CD14-positive monocyte (primary cell): Measurements from ENCODE around the gene APOO. TPM values are rescaled to one million over a fixed set of nuclear protein-coding genes. Genes with fewer than 3 reads are reported as not detected.

Experiments used
- DNase-seq, 3 donors: peaks; one replicate each; pipeline ENCODE4 v3.0.0-alpha.2; 2011 to 2022
- H2AFZ ChIP-seq: 2 replicates; pipeline ENCODE4 v1.6.0; 2012; ENCODE audit warnings: mild to moderate bottlenecking, low read depth, low read length, inconsistent platforms; ENCODE audit not compliant: insufficient read depth, poor library complexity, severe bottlenecking
- H3K27ac ChIP-seq, 2 donors: 1 replicate in 1 of 2; 2 replicates in 1 of 2; pipeline ENCODE4 v1.5.1; 2012 to 2013; ENCODE audit warnings: low read length in 2 of 2, control low read depth in 1 of 2, inconsistent platforms in 1 of 2, low read depth in 1 of 2, mild to moderate bottlenecking in 1 of 2
- H3K27me3 ChIP-seq, 2 donors: one replicate each; pipeline versions ENCODE4 v1.6.0 to v1.6.1; 2011 to 2013; ENCODE audit warnings: low read length in 2 of 2; ENCODE audit not compliant: control insufficient read depth in 2 of 2, insufficient read depth in 2 of 2
- H3K36me3 ChIP-seq, 2 donors: replicated peaks in 1 of 2; 1 replicate in 1 of 2; 2 replicates in 1 of 2; pipeline versions ENCODE4 v1.5.1 to v1.6.1; 2012 to 2013; ENCODE audit warnings: low read length in 2 of 2, control low read depth in 1 of 2, inconsistent platforms in 1 of 2, mild to moderate bottlenecking in 1 of 2; ENCODE audit not compliant: insufficient read depth in 2 of 2, control insufficient read depth in 1 of 2
- H3K4me1 ChIP-seq, 2 donors: 1 replicate in 1 of 2; 2 replicates in 1 of 2; pipeline versions ENCODE4 v1.5.1 to v1.6.1; 2012 to 2013; ENCODE audit warnings: low read length in 2 of 2, control low read depth in 1 of 2, inconsistent platforms in 1 of 2, mild to moderate bottlenecking in 1 of 2, moderate library complexity in 1 of 2; ENCODE audit not compliant: insufficient read depth in 2 of 2, control insufficient read depth in 1 of 2
- H3K4me2 ChIP-seq: replicated peaks from 2 replicates; pipeline ENCODE3; 2012; ENCODE audit warnings: low read length, moderate library complexity, mild to moderate bottlenecking; ENCODE audit not compliant: poor library complexity, severe bottlenecking; ENCODE audit errors: extremely low read depth
- H3K4me3 ChIP-seq, 3 experiments: fragments of 200-600 bp in 1 of 3; sonication (generic) in 1 of 3; replicated peaks in 1 of 3; 1 replicate in 2 of 3; 2 replicates in 1 of 3; pipeline ENCODE4 v1.5.1; 2011 to 2013; ENCODE audit warnings: low read length in 3 of 3, mild to moderate bottlenecking in 3 of 3, control low read depth in 2 of 3, low read depth in 2 of 3, inconsistent platforms in 1 of 3, moderate library complexity in 1 of 3
- H3K79me2 ChIP-seq: 2 replicates; pipeline ENCODE4 v1.6.0; 2012; ENCODE audit warnings: mild to moderate bottlenecking, control low read depth, inconsistent platforms, low read length, moderate library complexity; ENCODE audit not compliant: insufficient read depth
- H3K9ac ChIP-seq: 2 replicates; pipeline ENCODE4 v1.6.0; 2017; ENCODE audit warnings: low read length, mild to moderate bottlenecking; ENCODE audit not compliant: insufficient read depth, poor library complexity, severe bottlenecking
- H3K9me3 ChIP-seq, 2 donors: replicated peaks in 1 of 2; 1 replicate in 1 of 2; 2 replicates in 1 of 2; pipeline versions ENCODE4 v1.5.1 to v1.6.1; 2012 to 2013; ENCODE audit warnings: low read length in 2 of 2, control low read depth in 1 of 2; ENCODE audit not compliant: control insufficient read depth in 1 of 2, insufficient read depth in 1 of 2
- H4K20me1 ChIP-seq: 2 replicates; pipeline ENCODE4 v1.6.0; 2012; ENCODE audit warnings: mild to moderate bottlenecking, low read length, control low read depth, moderate library complexity; ENCODE audit not compliant: insufficient read depth
- H3K27ac Mint-ChIP-seq, 7 donors: one replicate each; pipeline ENCODE4 v1.8.0; 2020; ENCODE audit warnings: mild to moderate bottlenecking in 7 of 7, mixed read lengths in 7 of 7, moderate library complexity in 6 of 7, inconsistent platforms in 2 of 7
- H3K27me3 Mint-ChIP-seq, 3 donors: one replicate each; pipeline ENCODE4 v1.8.0; 2021 to 2022; ENCODE audit warnings: low read depth in 3 of 3, mild to moderate bottlenecking in 3 of 3, mixed read lengths in 3 of 3, moderate library complexity in 3 of 3, inconsistent platforms in 1 of 3
- H3K36me3 Mint-ChIP-seq, 2 donors: one replicate each; pipeline ENCODE4 v1.8.0; 2020; ENCODE audit warnings: mixed read lengths in 2 of 2, inconsistent platforms in 1 of 2, mild to moderate bottlenecking in 1 of 2
- H3K4me1 Mint-ChIP-seq: one replicate; pipeline ENCODE4 v1.8.0; 2020; ENCODE audit warnings: mild to moderate bottlenecking, mixed read lengths
- H3K4me3 Mint-ChIP-seq, 2 donors: one replicate each; pipeline ENCODE4 v1.8.0; 2020; ENCODE audit warnings: mild to moderate bottlenecking in 2 of 2, mixed read lengths in 2 of 2, moderate library complexity in 1 of 2
- H3K9me3 Mint-ChIP-seq, 7 donors: one replicate each; pipeline ENCODE4 v1.8.0; 2020 to 2022; ENCODE audit warnings: mixed read lengths in 7 of 7, mild to moderate bottlenecking in 6 of 7, moderate library complexity in 6 of 7, inconsistent platforms in 2 of 7
- CTCF ChIP-seq: fragments of 200-600 bp; IDR thresholded peaks from one replicate; pipeline ENCODE4 v1.8.0; 2022; ENCODE audit warnings: antibody characterized with exemption, mild to moderate bottlenecking
- WGBS: methylation state at CpG from one replicate; pipeline ENCODE4 v1.1.5; 2013; ENCODE audit warnings: missing lambda C conversion rate; ENCODE audit not compliant: insufficient coverage; 5-methylcytosine and 5-hydroxymethylcytosine counted together
- intact Hi-C, 2 donors: fragments of 100-400 bp; cut with micrococcal nuclease; formaldehyde crosslinking; loops; one replicate each; pipeline versions ENCODE4 v1.15.0 to v1.15.1; 2023
- polyA plus RNA-seq, 3 donors: library from polyadenylated mRNA; depleted of rRNA in 1 of 3; unstranded in 2 of 3; stranded (reverse) in 1 of 3; fragments of 300-500 nt in 2 of 3; fragments of >200 nt in 1 of 3; fragmentation: Illumina TruSeq in 2 of 3; gene quantifications; 1 replicate in 2 of 3; 2 replicates in 1 of 3; pipeline ENCODE4 v1.2.3, GENCODE V29; 2012 to 2021

APOO gene
- polyA plus RNA-seq, 3 donors: 3.3 to 8.3 (median 4.6) TPM

GRCh38 chrX:23888887-23889501, 18.7 kb downstream of the APOO start:
- no peak overlapping the region for H3K27ac Mint-ChIP-seq
- Histone ChIP-seq H3K9me3 (no peaks in the 10 kb centered on the region), H3K4me3 (no peak overlapping the region), H2AFZ (no peak overlapping the region), H3K27me3 (no peaks in the 10 kb centered on the region), H3K4me2 (no peak overlapping the region), H3K4me1 (peaks cover 12 to 18% of the 10 kb centered on the region in 2 donors), H3K79me2 (no peaks in the 10 kb centered on the region), H3K36me3 (no peaks in the 10 kb centered on the region), H3K27ac (no peak overlapping the region), H3K9ac (no peak overlapping the region), H4K20me1 (no peaks in the 10 kb centered on the region)
- peaks cover 20% of the 10 kb centered on the region for H3K4me1 Mint-ChIP-seq
- no peak for DNase-seq
- intact Hi-C loops: no loop called here
- H3K27me3 Mint-ChIP-seq: peaks cover 0 to 14% (median 1%) of the 10 kb centered on the region in 3 donors
- H3K4me3 Mint-ChIP-seq: no peak overlapping the region
- WGBS: no CpG with 5 or more reads among the region's 3 CpGs
- TF ChIP-seq CTCF: no peak
- H3K36me3 Mint-ChIP-seq: no peaks in the 10 kb centered on the region
- H3K9me3 Mint-ChIP-seq: peaks cover 0 to 3% (median 0%) of the 10 kb centered on the region in 7 donors

- H3K36me3 Mint-ChIP-seq: no peaks in the 10 kb centered on the region
- no peaks in the 10 kb centered on the region for H3K36me3 ChIP-seq
- H3K4me1 Mint-ChIP-seq: peaks cover 29% of the 10 kb centered on the region
- H3K4me3 Mint-ChIP-seq: no peak overlapping the region
- TF ChIP-seq CTCF: no peak
- H2AFZ ChIP-seq: no peak overlapping the region
- H4K20me1 ChIP-seq: no peaks in the 10 kb centered on the region
- H3K27me3 ChIP-seq: no peaks in the 10 kb centered on the region
- intact Hi-C loops: no loop called here
- no peak overlapping the region for H3K27ac ChIP-seq
- no peak for DNase-seq
- H3K4me2 ChIP-seq: no peak overlapping the region
- no peaks in the 10 kb centered on the region for H3K9me3 ChIP-seq
- no peak overlapping the region for H3K9ac ChIP-seq
- no peak overlapping the region for H3K4me3 ChIP-seq
- peaks cover 0 to 3% (median 0%) of the 10 kb centered on the region in 7 donors for H3K9me3 Mint-ChIP-seq
- peaks cover 0 to 21% (median 1%) of the 10 kb centered on the region in 3 donors for H3K27me3 Mint-ChIP-seq
- no peaks in the 10 kb centered on the region for H3K79me2 ChIP-seq
- H3K4me1 ChIP-seq: peaks cover 23 to 27% of the 10 kb centered on the region in 2 donors
- no peak overlapping the region for H3K27ac Mint-ChIP-seq
- no CpG with 5 or more reads among the region's 4 CpGs for WGBS
Measured at GRCh38 chrX:23887918-23888317, 19.8 kb downstream of the APOO start.
